Upper lobe of left lung (tissue), 4 donors: ENCODE data around the gene BCKDK.

ENCODE experiments used
- POLR2A ChIP-seq, 4 donors: fragments of 450-650 bp; IDR thresholded peaks; one replicate each; pipeline ENCODE4 v1.5.1; 2016 to 2017; ENCODE audit warnings: antibody characterized with exemption in 4 of 4, mild to moderate bottlenecking in 2 of 4
- POLR2AphosphoS5 ChIP-seq, 2 donors: sonication (generic); formaldehyde crosslinking; IDR thresholded peaks; one replicate each; pipeline ENCODE4 v1.5.1; 2017; ENCODE audit warnings: antibody characterized with exemption in 2 of 2
- TF ChIP-seq, protein P1 (sequence below), 6 experiments: fragments of 450-650 bp in 4 of 6; fragments of 200-600 bp in 2 of 6; sonication (generic) in 2 of 6; IDR thresholded peaks; one replicate each; pipeline ENCODE4 v1.5.1; 2016 to 2019; ENCODE audit warnings: antibody characterized with exemption in 6 of 6

DNA sequence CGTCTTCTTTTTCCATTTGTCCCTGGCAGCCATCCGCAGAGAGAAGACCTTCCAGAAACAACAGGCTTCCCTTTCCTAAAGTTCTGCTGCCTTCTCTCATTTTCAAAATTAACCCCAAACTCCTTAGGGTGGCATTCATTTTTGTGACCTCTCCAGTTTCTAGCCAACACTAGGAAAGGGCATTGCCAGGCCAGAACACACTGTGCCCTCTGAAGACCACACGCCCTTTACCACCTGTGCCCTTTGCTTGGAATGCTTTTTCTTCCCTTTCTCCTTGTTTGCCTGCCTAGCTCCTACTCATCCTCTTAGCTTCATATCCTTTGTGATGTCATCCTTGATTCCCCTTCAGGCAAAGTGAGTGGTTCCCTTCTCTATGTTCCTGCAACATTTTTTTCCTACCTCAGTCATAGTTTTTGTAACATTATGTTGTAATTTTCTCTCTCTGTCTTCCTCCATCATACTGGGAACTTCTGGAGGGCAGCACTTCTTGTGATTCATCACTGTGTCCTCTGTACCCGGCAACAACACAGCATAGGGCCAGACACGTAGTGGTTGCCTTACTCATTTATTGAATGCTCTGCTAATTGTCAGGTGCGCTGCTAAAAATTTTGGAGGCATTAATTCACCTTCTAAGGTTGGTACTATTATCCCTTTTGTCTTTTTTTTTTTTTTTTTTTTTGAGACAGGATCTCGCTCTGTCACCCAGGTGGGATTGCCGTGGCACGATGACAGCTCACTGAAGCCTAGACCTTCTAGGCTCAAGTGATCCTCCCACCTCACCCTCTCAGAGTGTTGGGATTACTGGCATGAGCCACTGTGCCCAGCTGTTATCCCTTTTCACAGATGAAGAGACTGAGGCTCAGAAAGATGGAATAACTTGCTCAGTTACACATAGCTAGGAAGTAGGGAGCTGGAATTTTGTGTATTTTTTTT lies 10.3 kb downstream of the BCKDK start:
- TF ChIP-seq, protein P1, sequence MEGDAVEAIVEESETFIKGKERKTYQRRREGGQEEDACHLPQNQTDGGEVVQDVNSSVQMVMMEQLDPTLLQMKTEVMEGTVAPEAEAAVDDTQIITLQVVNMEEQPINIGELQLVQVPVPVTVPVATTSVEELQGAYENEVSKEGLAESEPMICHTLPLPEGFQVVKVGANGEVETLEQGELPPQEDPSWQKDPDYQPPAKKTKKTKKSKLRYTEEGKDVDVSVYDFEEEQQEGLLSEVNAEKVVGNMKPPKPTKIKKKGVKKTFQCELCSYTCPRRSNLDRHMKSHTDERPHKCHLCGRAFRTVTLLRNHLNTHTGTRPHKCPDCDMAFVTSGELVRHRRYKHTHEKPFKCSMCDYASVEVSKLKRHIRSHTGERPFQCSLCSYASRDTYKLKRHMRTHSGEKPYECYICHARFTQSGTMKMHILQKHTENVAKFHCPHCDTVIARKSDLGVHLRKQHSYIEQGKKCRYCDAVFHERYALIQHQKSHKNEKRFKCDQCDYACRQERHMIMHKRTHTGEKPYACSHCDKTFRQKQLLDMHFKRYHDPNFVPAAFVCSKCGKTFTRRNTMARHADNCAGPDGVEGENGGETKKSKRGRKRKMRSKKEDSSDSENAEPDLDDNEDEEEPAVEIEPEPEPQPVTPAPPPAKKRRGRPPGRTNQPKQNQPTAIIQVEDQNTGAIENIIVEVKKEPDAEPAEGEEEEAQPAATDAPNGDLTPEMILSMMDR (IDR thresholded peaks at IDR 0.05) = no peak
- peak in 1 of 4 donors; percentile 32 for TF ChIP-seq POLR2A (IDR thresholded peaks at IDR 0.05)
- peak in 1 of 2 donors; percentile 67 for TF ChIP-seq POLR2AphosphoS5 (IDR thresholded peaks at IDR 0.05)
